Stimulated activated CD8-positive, alpha-beta memory T cell treated with anti-CD3 and anti-CD28 coated beads, Interleukin-15, amount 100 ng/mL, for 1 hour (primary cell): ENCODE data around the gene SPATA21.
"Not testable (repeated sequence)": the region's sequence is repeated elsewhere in the genome, so short reads cannot be mapped to it uniquely, and the experiment has no call there.

ENCODE experiments used
- DNase-seq: peaks from one replicate; pipeline ENCODE4 v3.0.0-alpha.2; 2020; ENCODE audit warnings: low read depth

SPATA21 gene

GRCh38 chr1:16380868-16381267, 56.4 kb downstream of the SPATA21 start:
- no peak for DNase-seq

DNA sequence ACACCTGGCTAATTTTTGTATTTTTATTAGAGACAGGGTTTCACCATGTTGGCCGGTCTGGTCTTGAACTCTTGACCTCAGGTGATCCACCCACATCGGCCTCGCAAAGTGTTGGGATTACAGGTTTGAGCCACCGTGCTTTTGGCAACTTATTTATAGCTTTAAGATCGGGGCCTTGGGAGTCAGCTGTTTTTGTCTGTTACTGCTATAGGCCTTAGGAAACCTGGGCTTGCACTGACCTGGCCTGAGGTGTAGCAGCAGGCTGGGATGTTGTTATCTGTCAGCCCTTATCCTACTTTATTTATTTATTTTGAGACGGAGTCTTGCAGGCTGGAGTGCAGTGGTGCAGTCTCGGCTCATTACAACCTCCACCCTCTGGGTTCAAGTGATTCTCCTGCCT, 58.8 kb downstream of the SPATA21 start:
- DNase-seq = no peak

GRCh38 chr1:16376971-16377370, 60.3 kb downstream of the SPATA21 start:
- DNase-seq = no peak

- DNase-seq = no peak
Measured at GRCh38 chr1:16375521-16376340, 61.5 kb downstream of the SPATA21 start.

DNA sequence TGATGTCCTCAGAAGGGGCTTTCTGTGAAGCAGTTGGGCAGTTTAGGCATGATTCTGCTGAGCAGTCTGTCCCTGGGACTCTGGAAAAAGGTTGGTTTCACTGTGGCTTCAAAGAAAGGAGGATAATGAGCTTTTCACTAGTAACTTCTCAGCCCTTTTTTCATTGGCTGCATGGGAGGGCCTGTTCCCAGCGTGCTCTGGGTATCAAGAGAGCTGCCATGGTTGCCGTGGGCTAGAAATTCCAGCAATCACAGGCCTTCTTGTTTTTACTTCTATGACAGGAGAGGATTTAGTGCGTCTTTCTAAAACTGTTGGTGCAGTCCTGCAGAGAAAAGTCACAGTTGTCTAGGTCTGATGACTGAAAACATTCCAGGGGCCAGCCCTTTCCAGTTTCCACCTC, 63.0 kb downstream of the SPATA21 start:
- no peak for DNase-seq

DNA sequence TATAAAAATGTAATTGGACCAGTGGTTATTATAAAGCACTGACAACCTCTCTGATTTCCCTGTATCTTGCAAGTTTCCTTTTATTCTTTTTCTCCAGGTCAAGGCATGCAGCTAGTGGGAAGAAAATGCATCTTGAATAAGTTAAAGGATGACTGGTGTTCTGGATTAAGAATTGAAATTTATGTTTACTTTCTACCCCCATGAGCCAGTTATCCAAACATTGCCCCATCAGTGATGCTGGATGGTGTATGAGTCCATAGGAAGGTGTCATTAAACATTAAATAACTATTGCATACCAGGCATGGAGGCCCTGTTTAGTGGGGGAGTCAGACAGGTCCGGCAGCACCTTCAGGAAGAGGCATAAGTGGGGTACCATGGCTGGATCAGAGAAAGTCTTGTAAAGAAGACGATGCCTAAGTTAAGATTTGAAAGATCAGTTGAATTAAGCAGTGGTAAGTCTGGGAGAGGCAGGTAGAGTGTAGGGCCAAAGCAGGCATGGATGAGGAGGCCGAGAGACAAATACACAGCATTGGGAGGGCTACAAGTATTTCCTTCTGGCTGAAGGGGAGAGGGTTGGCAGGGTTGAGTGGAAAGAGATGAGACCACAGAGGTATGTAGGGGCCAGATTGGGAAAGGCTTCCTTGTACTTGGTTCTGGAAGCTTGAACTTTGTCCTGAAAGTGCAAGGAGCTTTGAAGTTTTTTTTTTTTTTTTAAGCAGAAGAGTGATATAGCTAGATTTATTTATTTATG, 64.5 kb downstream of the SPATA21 start:
- DNase-seq = no peak

GRCh38 chr1:16371725-16372124, 65.5 kb downstream of the SPATA21 start:
- DNase-seq = no peak

GRCh38 chr1:16369821-16370220, 67.4 kb downstream of the SPATA21 start:
- DNase-seq = no peak

- DNase-seq = no peak
Measured at GRCh38 chr1:16367968-16368890, 69.0 kb downstream of the SPATA21 start.

- DNase-seq = peak; percentile 64
Measured at GRCh38 chr1:16367258-16367967, 69.8 kb downstream of the SPATA21 start.

DNA sequence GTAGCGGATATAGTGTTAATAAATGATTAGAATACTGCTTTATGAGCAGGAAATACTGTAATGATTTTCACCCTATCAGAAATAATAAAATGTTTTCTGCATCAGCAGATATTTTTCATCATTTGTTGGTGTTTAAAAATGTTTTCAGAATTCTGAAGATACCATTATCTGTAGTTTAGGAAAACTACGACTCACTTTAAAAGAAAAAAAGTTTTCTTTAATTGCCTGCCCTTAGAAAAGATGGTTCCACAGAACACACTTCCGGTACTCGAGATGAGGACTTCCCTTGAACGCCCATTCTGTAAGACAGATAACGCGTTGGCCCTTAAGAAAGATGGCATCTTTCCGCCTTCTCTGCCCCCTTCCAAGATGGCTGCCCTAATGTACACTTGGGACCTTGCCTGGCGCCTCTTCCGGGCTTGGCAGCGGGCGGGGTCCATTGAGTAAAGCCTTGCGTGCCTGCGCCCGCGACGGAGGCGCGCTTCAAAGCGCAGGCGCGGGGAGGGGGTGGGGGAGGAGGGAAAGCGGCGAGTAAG, 70.4 kb downstream of the SPATA21 start, which contains the start of gene SZRD1:
Gene SZRD1, plus strand, starts transcription at position 521 of the 536 bp plus-strand sequence. CDS start 16 bp downstream, outside the sequence.
- DNase-seq = peak; percentile 82

DNA sequence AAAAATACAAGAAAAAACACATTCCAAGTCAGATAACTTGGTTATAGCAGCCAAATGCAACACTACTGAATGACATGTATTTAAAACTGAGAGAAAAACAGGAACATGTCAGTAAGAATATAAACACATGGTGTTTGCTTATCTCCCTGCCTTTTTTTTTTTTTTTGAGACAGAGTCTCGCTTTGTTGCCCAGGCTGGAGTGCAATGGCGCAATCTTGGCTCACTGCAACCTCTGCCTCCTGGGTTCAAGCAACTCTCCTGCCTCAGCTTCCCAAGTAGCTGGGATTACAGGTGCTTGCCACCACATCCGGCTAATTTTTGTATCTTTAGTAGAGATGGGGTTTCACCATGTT, 72.1 kb downstream of the SPATA21 start:
- DNase-seq = not testable (repeated sequence)

- DNase-seq = no peak
Measured at GRCh38 chr1:16356867-16357266, 80.4 kb downstream of the SPATA21 start.

DNA sequence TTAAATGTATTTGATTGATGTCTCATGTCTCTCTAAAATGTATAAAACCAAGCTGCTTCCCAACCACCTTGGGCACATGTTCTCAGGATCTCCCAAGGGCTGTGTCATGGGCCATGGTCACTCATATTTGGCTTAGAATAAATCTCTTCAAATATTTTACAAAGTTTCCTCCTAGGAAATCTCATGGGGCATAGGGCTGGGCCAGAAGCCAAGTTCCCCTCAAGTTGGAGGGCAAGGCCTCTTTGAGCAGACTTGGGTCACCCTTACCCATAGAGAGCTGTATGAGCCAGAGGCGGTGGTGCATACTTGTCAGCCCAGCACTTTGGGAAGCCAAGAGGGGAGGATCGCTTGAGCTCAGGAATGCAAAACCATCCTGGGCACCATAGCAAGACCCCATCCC, 82.6 kb downstream of the SPATA21 start:
- DNase-seq = no peak

DNA sequence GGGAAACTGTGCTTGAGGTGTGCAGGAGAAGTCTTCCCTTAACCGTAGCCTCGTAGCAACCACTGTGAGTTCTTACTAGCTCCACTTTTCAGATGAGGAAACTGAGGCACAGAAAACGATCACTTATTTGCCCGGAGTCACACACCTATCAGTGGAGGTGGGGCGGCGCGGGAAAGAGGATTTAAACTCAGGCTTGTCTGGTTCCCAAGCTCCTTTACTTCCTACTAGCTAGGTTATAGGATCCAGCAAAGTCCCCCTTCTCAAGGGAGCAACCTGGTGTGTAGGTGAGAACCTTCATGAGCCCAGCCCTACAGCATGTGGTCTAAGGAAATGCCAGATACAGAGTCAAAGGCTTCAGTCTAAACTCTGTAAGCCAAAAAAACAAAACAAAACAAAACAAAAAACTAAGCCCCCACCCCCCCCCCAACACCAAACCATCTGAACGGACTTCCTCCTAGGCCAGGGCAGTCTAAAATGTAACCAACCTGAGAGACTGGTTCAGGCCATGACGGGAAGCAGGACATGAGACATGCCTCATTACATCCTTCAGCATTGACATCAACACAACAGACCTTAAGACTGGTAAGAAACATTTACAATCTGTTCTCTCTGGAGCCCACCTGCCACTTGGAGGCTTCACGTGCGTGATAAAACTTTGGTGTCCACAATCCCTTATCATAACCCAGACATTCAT, 84.2 kb downstream of the SPATA21 start:
- DNase-seq = no peak

DNA sequence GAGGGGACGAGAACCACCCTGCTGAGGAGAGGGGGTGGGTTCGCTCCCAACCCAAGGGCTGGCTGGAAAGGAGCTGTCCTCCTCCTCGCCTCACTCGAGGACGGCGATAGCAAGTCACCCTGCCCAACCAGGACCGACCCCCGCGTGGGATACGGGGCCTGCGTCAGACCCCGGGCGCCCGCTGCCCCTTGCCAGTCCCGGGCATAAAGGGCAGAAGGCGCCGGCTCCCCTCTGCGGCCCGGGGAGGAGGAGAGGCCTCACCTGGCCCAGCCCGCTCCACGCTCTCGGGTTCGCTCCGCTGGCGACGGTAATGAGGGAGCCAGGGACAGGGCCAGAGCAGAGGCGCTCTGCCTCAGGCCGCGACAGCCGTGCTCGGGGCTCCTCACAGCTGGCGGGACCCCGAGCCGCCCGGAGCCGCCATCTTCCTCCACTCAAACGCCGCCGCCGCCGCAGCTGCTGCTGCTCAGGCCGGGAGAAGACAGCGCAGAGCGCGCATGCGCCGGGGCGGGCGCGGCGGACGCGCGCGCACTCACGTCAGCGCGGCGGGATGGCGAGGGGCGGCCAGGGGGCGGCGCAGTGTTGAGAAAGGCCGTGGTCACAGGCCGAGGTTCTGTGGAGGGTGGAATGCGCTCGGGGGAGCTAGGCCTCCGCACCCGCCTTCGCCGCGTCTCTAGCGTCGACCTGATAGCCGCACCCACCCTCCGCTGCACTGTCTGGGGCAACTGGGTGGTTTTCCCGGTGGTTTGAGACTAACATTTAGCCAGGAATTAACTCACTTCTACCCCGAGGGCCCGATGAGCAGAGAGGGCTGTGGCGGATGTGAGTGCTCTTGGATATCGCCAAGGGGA, 85.0 kb downstream of the SPATA21 start, which contains the start of gene FBXO42:
Gene FBXO42, minus strand, starts transcription at position 487 of the 848 bp plus-strand sequence. CDS start 37,062 bp downstream, outside the sequence.
- DNase-seq = peak; percentile 72

DNA sequence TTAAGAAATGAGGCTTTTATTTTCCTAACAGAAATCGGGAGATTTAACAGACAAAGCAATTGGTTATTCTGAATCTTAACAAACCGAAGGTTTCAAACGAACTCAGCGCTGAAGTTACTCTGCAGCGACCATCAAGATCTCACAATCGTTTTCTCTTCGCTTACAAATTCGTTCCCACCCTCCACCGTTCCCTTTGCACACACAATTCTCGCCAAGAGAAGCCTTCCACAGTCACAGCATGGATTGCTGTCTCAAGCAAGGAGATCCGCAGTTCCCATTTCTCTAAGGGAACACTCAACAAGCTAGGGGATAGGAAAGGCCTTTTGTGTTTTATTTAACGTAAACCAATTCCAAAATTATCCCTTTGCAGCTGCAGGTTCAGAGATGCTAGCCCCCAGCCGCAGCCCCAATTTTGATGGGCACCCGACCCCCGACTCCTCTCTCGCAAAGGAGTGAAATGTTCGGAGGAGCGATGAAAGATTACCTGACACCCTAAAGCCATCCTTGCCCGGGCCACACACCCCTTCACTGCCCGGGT, 85.7 kb downstream of the SPATA21 start:
- no peak for DNase-seq

GRCh38 chr1:16349847-16350406, 87.3 kb downstream of the SPATA21 start:
- DNase-seq = no peak
